ENCODE results near the gene PSMB7.

PSMB7 gene

GRCh38 chr9:124442379-124442778 is 27.1 kb upstream of the PSMB7 start:
- no peaks in the 10 kb centered on the region for H3K27me3 ChIP-seq (ENCODE audit: low read depth, low read length)
- no peak overlapping the region for H3K27ac ChIP-seq (ENCODE audit: low read length)
- H3K4me3 ChIP-seq (ENCODE audit: low read depth in 1 of 2, low read length in 2 of 2) = no peak overlapping the region
- no peaks in the 10 kb centered on the region for H3K36me3 ChIP-seq (ENCODE audit: control insufficient read depth in 1 of 2, insufficient read depth in 2 of 2, low read length in 2 of 2)
- H3K4me1 ChIP-seq (ENCODE audit: control insufficient read depth in 1 of 2, insufficient read depth in 2 of 2, low read length in 2 of 2) = no peaks in the 10 kb centered on the region
- H3K9me3 ChIP-seq (ENCODE audit: control insufficient read depth in 1 of 2, low read length in 2 of 2) = peaks cover 0 to 5% of the 10 kb centered on the region in 2 donors

- no peak overlapping the region for H3K27ac ChIP-seq (ENCODE audit: low read length)
- H3K36me3 ChIP-seq (ENCODE audit: control insufficient read depth in 1 of 2, insufficient read depth in 2 of 2, low read length in 2 of 2) = no peaks in the 10 kb centered on the region
- H3K4me3 ChIP-seq (ENCODE audit: low read depth in 1 of 2, low read length in 2 of 2) = no peak overlapping the region
- no peaks in the 10 kb centered on the region for H3K27me3 ChIP-seq (ENCODE audit: low read depth, low read length)
- H3K9me3 ChIP-seq (ENCODE audit: control insufficient read depth in 1 of 2, low read length in 2 of 2) = peaks cover 0 to 5% of the 10 kb centered on the region in 2 donors
- no peaks in the 10 kb centered on the region for H3K4me1 ChIP-seq (ENCODE audit: control insufficient read depth in 1 of 2, insufficient read depth in 2 of 2, low read length in 2 of 2)
Measured at GRCh38 chr9:124441291-124441690, 26.0 kb upstream of the PSMB7 start.

GRCh38 chr9:124440786-124441185 is 25.5 kb upstream of the PSMB7 start:
- Histone ChIP-seq H3K4me1 (ENCODE audit: control insufficient read depth in 1 of 2, insufficient read depth in 2 of 2, low read length in 2 of 2) (no peaks in the 10 kb centered on the region), H3K27ac (ENCODE audit: low read length) (no peak overlapping the region), H3K27me3 (ENCODE audit: low read depth, low read length) (no peaks in the 10 kb centered on the region)

DNA sequence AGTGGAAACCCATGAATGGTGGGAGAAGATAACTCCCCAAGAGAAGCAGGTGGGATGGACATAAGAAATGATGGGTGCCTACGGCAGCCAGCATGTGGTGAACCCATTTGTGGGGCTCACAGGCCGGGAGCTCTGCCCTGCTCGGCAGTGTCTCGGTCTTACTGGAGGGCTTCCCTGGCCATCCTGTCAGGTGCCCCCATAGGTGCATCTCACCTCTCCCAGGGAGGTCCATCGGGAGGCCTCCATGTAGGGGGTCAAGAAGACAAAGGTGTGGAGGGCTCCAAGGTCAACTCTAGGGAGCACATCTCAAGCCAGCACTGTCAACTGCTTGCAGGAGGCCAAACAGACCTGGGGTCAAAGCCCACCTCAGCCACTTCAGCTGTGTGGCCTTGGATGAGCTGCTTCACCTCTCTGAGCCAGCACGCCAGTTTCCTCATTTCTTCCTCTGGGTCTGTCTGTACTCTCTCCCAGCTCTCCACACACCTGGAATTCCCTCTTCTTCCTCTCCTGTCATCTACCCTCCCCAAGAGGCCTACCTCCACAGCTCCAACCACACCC is 24.5 kb upstream of the PSMB7 start:
- Histone ChIP-seq H3K27ac (ENCODE audit: low read length) (no peak overlapping the region), H3K36me3 (ENCODE audit: control insufficient read depth in 1 of 2, insufficient read depth in 2 of 2, low read length in 2 of 2) (no peaks in the 10 kb centered on the region), H3K27me3 (ENCODE audit: low read depth, low read length) (no peaks in the 10 kb centered on the region), H3K4me1 (ENCODE audit: control insufficient read depth in 1 of 2, insufficient read depth in 2 of 2, low read length in 2 of 2) (no peaks in the 10 kb centered on the region), H3K4me3 (ENCODE audit: low read depth in 1 of 2, low read length in 2 of 2) (no peak overlapping the region), H3K9me3 (ENCODE audit: control insufficient read depth in 1 of 2, low read length in 2 of 2) (peaks cover 0 to 5% of the 10 kb centered on the region in 2 donors)

More at GRCh38 chr9:124440786-124441185, 25.5 kb upstream of the PSMB7 start:
- H3K9me3 ChIP-seq (ENCODE audit: control insufficient read depth in 1 of 2, low read length in 2 of 2) = peaks cover 0 to 5% of the 10 kb centered on the region in 2 donors
- no peaks in the 10 kb centered on the region for H3K36me3 ChIP-seq (ENCODE audit: control insufficient read depth in 1 of 2, insufficient read depth in 2 of 2, low read length in 2 of 2)
- no peak overlapping the region for H3K4me3 ChIP-seq (ENCODE audit: low read depth in 1 of 2, low read length in 2 of 2)

- no peaks in the 10 kb centered on the region for H3K36me3 ChIP-seq (ENCODE audit: control insufficient read depth in 1 of 2, insufficient read depth in 2 of 2, low read length in 2 of 2)
- H3K27ac ChIP-seq (ENCODE audit: low read length) = no peak overlapping the region
- peaks cover 0 to 5% of the 10 kb centered on the region in 2 donors for H3K9me3 ChIP-seq (ENCODE audit: control insufficient read depth in 1 of 2, low read length in 2 of 2)
- no peaks in the 10 kb centered on the region for H3K27me3 ChIP-seq (ENCODE audit: low read depth, low read length)
- no peaks in the 10 kb centered on the region for H3K4me1 ChIP-seq (ENCODE audit: control insufficient read depth in 1 of 2, insufficient read depth in 2 of 2, low read length in 2 of 2)
- H3K4me3 ChIP-seq (ENCODE audit: low read depth in 1 of 2, low read length in 2 of 2) = no peak overlapping the region
Measured at GRCh38 chr9:124439086-124439485, 23.8 kb upstream of the PSMB7 start.

GRCh38 chr9:124438091-124438490 is 22.8 kb upstream of the PSMB7 start:
- H3K4me1 ChIP-seq (ENCODE audit: control insufficient read depth in 1 of 2, insufficient read depth in 2 of 2, low read length in 2 of 2) = no peaks in the 10 kb centered on the region
- no peaks in the 10 kb centered on the region for H3K27me3 ChIP-seq (ENCODE audit: low read depth, low read length)

DNA sequence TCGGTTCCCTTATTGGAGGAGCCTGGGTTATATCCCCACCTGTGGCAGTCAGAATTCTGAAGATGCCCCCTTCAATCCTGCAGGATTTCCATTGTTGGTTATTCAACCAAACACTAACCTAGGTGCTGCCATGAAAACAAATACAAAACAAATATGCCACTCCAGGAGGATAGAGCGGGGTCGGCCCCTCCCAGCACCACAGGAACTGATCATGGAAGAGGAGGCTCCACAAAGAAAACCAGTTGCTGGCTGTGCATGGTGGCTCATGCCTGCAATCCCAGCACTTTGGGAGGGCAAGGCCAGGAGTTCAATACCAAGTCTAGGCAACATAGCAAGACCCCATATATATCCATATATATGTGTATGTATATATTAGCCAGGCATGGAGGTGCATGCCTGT is 21.8 kb upstream of the PSMB7 start:
- Histone ChIP-seq H3K4me3 (ENCODE audit: low read depth in 1 of 2, low read length in 2 of 2) (no peak overlapping the region), H3K27me3 (ENCODE audit: low read depth, low read length) (no peaks in the 10 kb centered on the region), H3K9me3 (ENCODE audit: control insufficient read depth in 1 of 2, low read length in 2 of 2) (no peaks in the 10 kb centered on the region), H3K27ac (ENCODE audit: low read length) (no peak overlapping the region), H3K4me1 (ENCODE audit: control insufficient read depth in 1 of 2, insufficient read depth in 2 of 2, low read length in 2 of 2) (no peaks in the 10 kb centered on the region), H3K36me3 (ENCODE audit: control insufficient read depth in 1 of 2, insufficient read depth in 2 of 2, low read length in 2 of 2) (no peaks in the 10 kb centered on the region)

More at GRCh38 chr9:124438091-124438490, 22.8 kb upstream of the PSMB7 start:
- Histone ChIP-seq H3K27ac (ENCODE audit: low read length) (no peak overlapping the region), H3K9me3 (ENCODE audit: control insufficient read depth in 1 of 2, low read length in 2 of 2) (peaks cover 0 to 5% of the 10 kb centered on the region in 2 donors), H3K36me3 (ENCODE audit: control insufficient read depth in 1 of 2, insufficient read depth in 2 of 2, low read length in 2 of 2) (no peaks in the 10 kb centered on the region), H3K4me3 (ENCODE audit: low read depth in 1 of 2, low read length in 2 of 2) (no peak overlapping the region)

DNA sequence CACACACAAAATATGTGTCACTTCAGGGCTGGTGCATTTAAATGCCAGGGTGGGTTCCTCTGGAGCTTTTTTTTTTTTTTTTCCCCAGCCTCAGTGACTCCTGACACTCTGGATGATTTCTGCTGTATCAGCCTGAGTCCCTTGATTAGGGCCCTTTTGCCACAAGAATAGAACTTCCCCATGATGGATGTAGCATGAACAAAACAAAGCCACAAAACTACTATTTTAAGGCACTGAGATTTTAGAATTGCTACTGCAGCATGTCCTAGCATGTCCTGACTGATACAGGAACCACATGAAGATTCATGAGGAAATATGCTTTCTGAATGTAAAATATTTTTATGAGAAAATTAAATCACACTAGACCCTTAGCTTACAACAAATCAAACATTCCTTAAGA is 21.1 kb upstream of the PSMB7 start:
- no peaks in the 10 kb centered on the region for H3K27me3 ChIP-seq (ENCODE audit: low read depth, low read length)
- H3K4me1 ChIP-seq (ENCODE audit: control insufficient read depth in 1 of 2, insufficient read depth in 2 of 2, low read length in 2 of 2) = no peaks in the 10 kb centered on the region
- no peak overlapping the region for H3K27ac ChIP-seq (ENCODE audit: low read length)
- H3K4me3 ChIP-seq (ENCODE audit: low read depth in 1 of 2, low read length in 2 of 2) = no peak overlapping the region
- H3K9me3 ChIP-seq (ENCODE audit: control insufficient read depth in 1 of 2, low read length in 2 of 2) = no peaks in the 10 kb centered on the region
- H3K36me3 ChIP-seq (ENCODE audit: control insufficient read depth in 1 of 2, insufficient read depth in 2 of 2, low read length in 2 of 2) = no peaks in the 10 kb centered on the region

- H3K27me3 ChIP-seq (ENCODE audit: low read depth, low read length) = no peaks in the 10 kb centered on the region
- H3K4me1 ChIP-seq (ENCODE audit: control insufficient read depth in 1 of 2, insufficient read depth in 2 of 2, low read length in 2 of 2) = peaks cover 0 to 5% of the 10 kb centered on the region in 2 donors
- no peak overlapping the region for H3K4me3 ChIP-seq (ENCODE audit: low read depth in 1 of 2, low read length in 2 of 2)
- no peaks in the 10 kb centered on the region for H3K9me3 ChIP-seq (ENCODE audit: control insufficient read depth in 1 of 2, low read length in 2 of 2)
- no peaks in the 10 kb centered on the region for H3K36me3 ChIP-seq (ENCODE audit: control insufficient read depth in 1 of 2, insufficient read depth in 2 of 2, low read length in 2 of 2)
- no peak overlapping the region for H3K27ac ChIP-seq (ENCODE audit: low read length)
Measured at GRCh38 chr9:124429530-124429867, 14.3 kb upstream of the PSMB7 start.

- H3K27ac ChIP-seq (ENCODE audit: low read length) = no peak overlapping the region
- no peaks in the 10 kb centered on the region for H3K36me3 ChIP-seq (ENCODE audit: control insufficient read depth in 1 of 2, insufficient read depth in 2 of 2, low read length in 2 of 2)
- no peak overlapping the region for H3K4me3 ChIP-seq (ENCODE audit: low read depth in 1 of 2, low read length in 2 of 2)
- no peaks in the 10 kb centered on the region for H3K9me3 ChIP-seq (ENCODE audit: control insufficient read depth in 1 of 2, low read length in 2 of 2)
- H3K4me1 ChIP-seq (ENCODE audit: control insufficient read depth in 1 of 2, insufficient read depth in 2 of 2, low read length in 2 of 2) = peaks cover 0 to 5% of the 10 kb centered on the region in 2 donors
- H3K27me3 ChIP-seq (ENCODE audit: low read depth, low read length) = no peaks in the 10 kb centered on the region
Measured at GRCh38 chr9:124428751-124429529, 13.7 kb upstream of the PSMB7 start.

DNA sequence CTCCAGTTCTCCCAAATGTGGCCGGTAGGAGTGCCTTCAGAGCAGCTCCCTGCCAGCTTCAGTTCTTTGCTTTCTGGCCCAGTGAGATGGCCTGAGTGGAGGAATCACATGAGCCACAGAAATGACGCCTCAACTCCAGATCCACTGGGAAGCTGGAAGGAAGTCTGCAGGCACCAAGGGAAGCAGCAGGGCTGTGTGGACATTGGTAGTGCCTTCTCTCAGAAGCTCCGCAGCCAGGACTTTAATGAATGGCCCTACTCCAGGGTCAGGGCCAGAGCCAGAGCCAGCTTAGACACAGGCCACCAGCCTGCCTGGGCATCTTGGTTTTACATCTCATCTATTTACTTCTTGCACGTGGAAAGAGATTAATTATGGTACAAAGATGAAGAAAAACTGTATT is 12.0 kb upstream of the PSMB7 start:
- Histone ChIP-seq H3K4me3 (ENCODE audit: low read depth in 1 of 2, low read length in 2 of 2) (no peak overlapping the region), H3K36me3 (ENCODE audit: control insufficient read depth in 1 of 2, insufficient read depth in 2 of 2, low read length in 2 of 2) (no peaks in the 10 kb centered on the region), H3K27me3 (ENCODE audit: low read depth, low read length) (no peaks in the 10 kb centered on the region), H3K4me1 (ENCODE audit: control insufficient read depth in 1 of 2, insufficient read depth in 2 of 2, low read length in 2 of 2) (peaks cover 0 to 5% of the 10 kb centered on the region in 2 donors), H3K9me3 (ENCODE audit: control insufficient read depth in 1 of 2, low read length in 2 of 2) (no peaks in the 10 kb centered on the region), H3K27ac (ENCODE audit: low read length) (no peak overlapping the region)

DNA sequence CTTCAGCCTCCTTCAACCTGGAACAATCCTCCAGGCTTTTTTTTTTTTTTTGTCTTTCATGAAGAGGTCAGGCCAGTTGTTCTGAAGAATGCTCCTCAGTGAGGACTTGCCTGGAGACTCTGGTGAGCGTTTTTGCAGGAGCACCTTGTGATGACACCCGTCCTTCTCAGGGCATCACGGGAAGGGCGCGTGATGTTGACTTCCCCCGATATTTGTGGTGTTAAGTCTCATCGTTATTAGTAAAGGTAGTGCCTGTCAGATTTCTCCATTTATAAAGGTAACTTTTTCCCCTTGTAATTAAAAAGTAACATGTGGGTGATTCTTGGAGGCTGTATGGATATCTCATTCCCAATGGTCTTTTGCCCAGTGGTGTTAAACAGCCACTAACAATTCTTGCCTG is 11.1 kb upstream of the PSMB7 start:
- peaks cover 0 to 5% of the 10 kb centered on the region in 2 donors for H3K4me1 ChIP-seq (ENCODE audit: control insufficient read depth in 1 of 2, insufficient read depth in 2 of 2, low read length in 2 of 2)
- H3K36me3 ChIP-seq (ENCODE audit: control insufficient read depth in 1 of 2, insufficient read depth in 2 of 2, low read length in 2 of 2) = no peaks in the 10 kb centered on the region
- H3K27me3 ChIP-seq (ENCODE audit: low read depth, low read length) = no peaks in the 10 kb centered on the region
- H3K27ac ChIP-seq (ENCODE audit: low read length) = no peak overlapping the region
- no peak overlapping the region for H3K4me3 ChIP-seq (ENCODE audit: low read depth in 1 of 2, low read length in 2 of 2)
- H3K9me3 ChIP-seq (ENCODE audit: control insufficient read depth in 1 of 2, low read length in 2 of 2) = no peaks in the 10 kb centered on the region
